HG03095 (cell line): ENCODE measurements around the gene SNTN.

Experiments used
- ATAC-seq: cut with Tn5 transposase; IDR thresholded peaks from one replicate; pipeline ENCODE4 v1.9.1; 2021; ENCODE audit warnings: moderate library complexity; ENCODE audit not compliant: unreplicated experiment

The SNTN gene

GRCh38 chr3:63673111-63673510, 20.6 kb downstream of the SNTN start:
- no peak for ATAC-seq

- ATAC-seq = no peak
Measured at GRCh38 chr3:63674586-63674985, 22.1 kb downstream of the SNTN start.

- ATAC-seq = no peak
Measured at GRCh38 chr3:63679186-63679585, 26.7 kb downstream of the SNTN start.

GRCh38 chr3:63684081-63684480, 31.6 kb downstream of the SNTN start:
- no peak for ATAC-seq

GRCh38 chr3:63685340-63685739, 32.9 kb downstream of the SNTN start:
- ATAC-seq = no peak

GRCh38 chr3:63687278-63688225, 35.1 kb downstream of the SNTN start:
- no peak for ATAC-seq

- ATAC-seq = no peak
Measured at GRCh38 chr3:63689285-63689684, 36.8 kb downstream of the SNTN start.

GRCh38 chr3:63693351-63693750, 40.9 kb downstream of the SNTN start:
- no peak for ATAC-seq

- no peak for ATAC-seq
Measured at GRCh38 chr3:63705092-63705645, 52.7 kb downstream of the SNTN start.

GRCh38 chr3:63706321-63707085, 54.0 kb downstream of the SNTN start:
- no peak for ATAC-seq

GRCh38 chr3:63707731-63708130, 55.3 kb downstream of the SNTN start:
- no peak for ATAC-seq

GRCh38 chr3:63709576-63709975, 57.1 kb downstream of the SNTN start:
- ATAC-seq = no peak
